ENCODE data around the gene SSBP2.

DNA sequence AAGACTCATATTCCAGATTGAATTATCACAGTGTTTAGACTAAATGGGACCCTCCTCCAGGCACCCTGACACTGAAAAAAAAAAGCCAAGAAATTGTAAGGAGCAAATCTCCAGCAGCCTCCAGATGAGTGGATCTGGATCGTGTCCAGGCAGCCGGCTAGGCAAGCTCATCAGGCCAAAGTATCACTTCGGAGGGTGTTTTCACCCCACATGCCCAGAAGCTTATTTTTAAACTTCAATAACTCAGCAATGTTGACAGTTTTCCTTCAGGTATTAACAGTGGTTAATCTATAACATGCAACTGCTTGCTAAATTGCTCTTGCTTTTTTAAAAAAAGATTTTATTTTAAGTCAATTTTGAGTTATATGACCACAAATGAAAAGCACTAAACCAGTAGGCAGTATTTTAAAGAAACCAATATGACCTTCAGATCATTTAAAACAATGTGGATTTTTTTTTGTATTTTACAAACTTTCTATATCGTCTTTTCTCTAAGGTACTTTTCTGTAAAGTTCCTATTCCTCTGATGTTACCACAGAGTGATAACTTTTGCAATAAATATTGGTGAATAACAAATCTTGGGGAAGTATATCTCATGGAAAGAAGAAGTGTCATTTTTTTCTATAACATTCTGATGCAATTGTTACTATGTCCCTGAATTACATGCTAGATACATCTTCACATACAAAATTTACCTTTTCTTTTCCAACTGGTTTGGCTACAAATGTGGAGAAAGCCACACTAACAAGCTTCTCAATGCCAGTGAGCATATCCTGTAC is 387.6 kb downstream of the SSBP2 start:
- TF ChIP-seq, protein P1, sequence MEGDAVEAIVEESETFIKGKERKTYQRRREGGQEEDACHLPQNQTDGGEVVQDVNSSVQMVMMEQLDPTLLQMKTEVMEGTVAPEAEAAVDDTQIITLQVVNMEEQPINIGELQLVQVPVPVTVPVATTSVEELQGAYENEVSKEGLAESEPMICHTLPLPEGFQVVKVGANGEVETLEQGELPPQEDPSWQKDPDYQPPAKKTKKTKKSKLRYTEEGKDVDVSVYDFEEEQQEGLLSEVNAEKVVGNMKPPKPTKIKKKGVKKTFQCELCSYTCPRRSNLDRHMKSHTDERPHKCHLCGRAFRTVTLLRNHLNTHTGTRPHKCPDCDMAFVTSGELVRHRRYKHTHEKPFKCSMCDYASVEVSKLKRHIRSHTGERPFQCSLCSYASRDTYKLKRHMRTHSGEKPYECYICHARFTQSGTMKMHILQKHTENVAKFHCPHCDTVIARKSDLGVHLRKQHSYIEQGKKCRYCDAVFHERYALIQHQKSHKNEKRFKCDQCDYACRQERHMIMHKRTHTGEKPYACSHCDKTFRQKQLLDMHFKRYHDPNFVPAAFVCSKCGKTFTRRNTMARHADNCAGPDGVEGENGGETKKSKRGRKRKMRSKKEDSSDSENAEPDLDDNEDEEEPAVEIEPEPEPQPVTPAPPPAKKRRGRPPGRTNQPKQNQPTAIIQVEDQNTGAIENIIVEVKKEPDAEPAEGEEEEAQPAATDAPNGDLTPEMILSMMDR (IDR thresholded peaks at IDR 0.05; ENCODE audit: extremely low read depth in 1 of 2, insufficient read depth in 1 of 2, low read depth in 1 of 2, low read length in 2 of 2), result no peak
- no peak for TF ChIP-seq POLR2AphosphoS5 (IDR thresholded peaks at IDR 0.05; ENCODE audit: insufficient read depth, low read depth, low read length)
- no peak for TF ChIP-seq POLR2A (IDR thresholded peaks at IDR 0.05; ENCODE audit: low read depth, low read length)
- no peak for TF ChIP-seq JUN (IDR thresholded peaks at IDR 0.05; ENCODE audit: borderline replicate concordance, insufficient read depth, insufficient read length, low read depth)
- TF ChIP-seq EZH2 (IDR thresholded peaks at IDR 0.05; ENCODE audit: borderline replicate concordance, low read depth, low read length, severe bottlenecking), result no peak
- TF ChIP-seq MYC (IDR thresholded peaks at IDR 0.05; ENCODE audit: low read depth, low read length), result no peak
- no peak for TF ChIP-seq FOS (IDR thresholded peaks at IDR 0.05; ENCODE audit: borderline replicate concordance, insufficient read depth, low read length)
